DOHH2 (cell line): ENCODE results near the gene SLC49A4.

ENCODE experiments used
- H3F3A ChIP-seq: fragments of 200-600 bp; sonication (generic), shearing (Covaris generic); 2 replicates; pipeline ENCODE4 v1.6.0; 2016; ENCODE audit warnings: antibody characterized with exemption, mild to moderate bottlenecking; ENCODE audit not compliant: control insufficient read depth, insufficient read depth
- H3K27ac ChIP-seq: fragments of 200-600 bp; sonication (generic); 2 replicates; pipeline ENCODE4 v1.5.1; 2014; ENCODE audit warnings: low read depth, mild to moderate bottlenecking, low read length, moderate library complexity
- H3K27me3 ChIP-seq: fragments of 200-600 bp; sonication (generic); 2 replicates; pipeline ENCODE4 v1.6.1; 2014; ENCODE audit warnings: mild to moderate bottlenecking, low read length, mixed read lengths; ENCODE audit not compliant: control insufficient read depth
- H3K36me3 ChIP-seq: fragments of 200-600 bp; sonication (generic); 2 replicates; pipeline ENCODE4 v1.6.1; 2014; ENCODE audit warnings: mild to moderate bottlenecking, low read length, moderate library complexity, mixed read lengths; ENCODE audit not compliant: control insufficient read depth
- H3K4me1 ChIP-seq: fragments of 200-600 bp; sonication (generic); 2 replicates; pipeline ENCODE4 v1.6.1; 2014; ENCODE audit warnings: mild to moderate bottlenecking, low read length, mixed read lengths; ENCODE audit not compliant: control insufficient read depth
- H3K4me2 ChIP-seq: fragments of 200-600 bp; sonication (generic); 2 replicates; pipeline ENCODE4 v1.6.0; 2014; ENCODE audit warnings: mild to moderate bottlenecking, low read length, moderate library complexity
- H3K4me3 ChIP-seq: fragments of 200-600 bp; sonication (generic); 2 replicates; pipeline ENCODE4 v1.5.1; 2014; ENCODE audit warnings: mild to moderate bottlenecking, low read length, mixed read lengths
- H3K79me2 ChIP-seq: fragments of 200-600 bp; sonication (generic); 2 replicates; pipeline ENCODE4 v1.6.1; 2014; ENCODE audit warnings: mild to moderate bottlenecking, low read length, mixed read lengths; ENCODE audit not compliant: control insufficient read depth
- H3K9me2 ChIP-seq: fragments of 200-600 bp; sonication (generic); replicated peaks from 2 replicates; pipeline ENCODE4 v1.6.1; 2014; ENCODE audit warnings: mild to moderate bottlenecking, low read length, mixed read lengths; ENCODE audit not compliant: control insufficient read depth
- H3K9me3 ChIP-seq: fragments of 200-600 bp; sonication (generic); 2 replicates; pipeline ENCODE4 v1.6.1; 2014; ENCODE audit warnings: antibody characterized with exemption, low read length, mixed read lengths; ENCODE audit not compliant: control insufficient read depth, insufficient read depth
- H4K20me1 ChIP-seq: fragments of 200-600 bp; sonication (generic); 2 replicates; pipeline ENCODE4 v1.6.0; 2014; ENCODE audit warnings: low read depth, mild to moderate bottlenecking, antibody characterized with exemption, low read length, moderate library complexity; ENCODE audit not compliant: control insufficient read depth, insufficient read depth
- EZH2phosphoT487 ChIP-seq: fragments of 200-600 bp; sonication (generic); IDR thresholded peaks from 2 replicates; pipeline ENCODE4 v1.6.1; 2017; ENCODE audit warnings: borderline replicate concordance, mild to moderate bottlenecking, antibody characterized with exemption, low read length, moderate library complexity, mixed read lengths
- TF ChIP-seq, protein P1 (sequence below): fragments of 200-600 bp; sonication (generic); IDR thresholded peaks from one replicate; pipeline ENCODE4 v1.5.1; 2014; ENCODE audit warnings: antibody characterized with exemption, mild to moderate bottlenecking, low read depth, low read length; ENCODE audit not compliant: poor library complexity, severe bottlenecking

The SLC49A4 gene

DNA sequence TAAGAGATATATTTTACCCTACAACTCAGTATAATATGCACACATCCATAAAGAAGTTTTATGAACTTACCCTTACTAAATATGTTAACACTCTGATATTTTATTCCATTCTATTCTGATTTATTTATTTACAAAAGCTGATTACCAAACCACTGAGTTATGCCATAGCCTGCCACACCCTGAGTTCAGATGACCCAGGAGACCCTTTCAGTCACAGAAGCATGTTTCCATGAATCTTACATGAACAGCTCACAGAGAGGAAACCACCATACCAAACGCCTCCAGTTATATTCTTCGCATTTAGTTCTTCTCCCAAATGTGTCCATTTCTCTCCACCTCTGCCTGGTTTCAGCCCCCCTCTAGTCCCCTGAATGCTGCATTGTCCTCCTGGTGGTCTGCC is 129.2 kb downstream of the SLC49A4 start:
- Histone ChIP-seq H3K4me3 (no peak overlapping the region), H3K9me3 (no peaks in the 10 kb centered on the region), H3K27me3 (peaks cover 33% of the 10 kb centered on the region), H3K9me2 (no peaks in the 10 kb centered on the region), H4K20me1 (no peaks in the 10 kb centered on the region), H3K4me2 (no peak overlapping the region), H3K79me2 (no peaks in the 10 kb centered on the region), H3K36me3 (no peaks in the 10 kb centered on the region), H3F3A (no peaks in the 10 kb centered on the region), H3K27ac (no peak overlapping the region), H3K4me1 (peaks cover 6% of the 10 kb centered on the region; the same call in 1 of the 2 replicates)
- TF ChIP-seq EZH2phosphoT487, result no peak
- TF ChIP-seq, protein P1, sequence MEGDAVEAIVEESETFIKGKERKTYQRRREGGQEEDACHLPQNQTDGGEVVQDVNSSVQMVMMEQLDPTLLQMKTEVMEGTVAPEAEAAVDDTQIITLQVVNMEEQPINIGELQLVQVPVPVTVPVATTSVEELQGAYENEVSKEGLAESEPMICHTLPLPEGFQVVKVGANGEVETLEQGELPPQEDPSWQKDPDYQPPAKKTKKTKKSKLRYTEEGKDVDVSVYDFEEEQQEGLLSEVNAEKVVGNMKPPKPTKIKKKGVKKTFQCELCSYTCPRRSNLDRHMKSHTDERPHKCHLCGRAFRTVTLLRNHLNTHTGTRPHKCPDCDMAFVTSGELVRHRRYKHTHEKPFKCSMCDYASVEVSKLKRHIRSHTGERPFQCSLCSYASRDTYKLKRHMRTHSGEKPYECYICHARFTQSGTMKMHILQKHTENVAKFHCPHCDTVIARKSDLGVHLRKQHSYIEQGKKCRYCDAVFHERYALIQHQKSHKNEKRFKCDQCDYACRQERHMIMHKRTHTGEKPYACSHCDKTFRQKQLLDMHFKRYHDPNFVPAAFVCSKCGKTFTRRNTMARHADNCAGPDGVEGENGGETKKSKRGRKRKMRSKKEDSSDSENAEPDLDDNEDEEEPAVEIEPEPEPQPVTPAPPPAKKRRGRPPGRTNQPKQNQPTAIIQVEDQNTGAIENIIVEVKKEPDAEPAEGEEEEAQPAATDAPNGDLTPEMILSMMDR, result no peak

DNA sequence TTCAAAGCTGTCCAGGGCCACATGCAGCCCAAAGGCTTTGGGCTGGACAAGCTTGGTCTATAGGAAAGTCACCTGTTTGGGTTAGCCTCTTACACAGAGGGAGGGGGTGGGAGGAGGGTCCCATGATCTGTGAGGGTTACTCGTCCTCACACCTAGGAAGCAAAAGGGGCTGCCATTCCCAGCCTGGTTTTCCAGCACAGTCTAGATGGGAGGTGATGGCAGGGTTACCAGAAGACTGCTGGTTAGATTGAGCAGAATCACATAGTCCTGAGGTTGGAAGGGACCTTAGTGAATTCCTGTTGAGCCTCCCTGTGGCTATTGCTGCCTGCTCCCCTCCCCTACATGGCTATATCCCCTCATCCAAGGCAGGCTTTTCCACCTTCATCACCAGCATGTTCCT is 130.9 kb downstream of the SLC49A4 start:
- H3K9me2 ChIP-seq, result no peaks in the 10 kb centered on the region
- no peaks in the 10 kb centered on the region for H3K36me3 ChIP-seq
- no peak overlapping the region for H3K27ac ChIP-seq
- peaks cover 6% of the 10 kb centered on the region; the same call in 1 of the 2 replicates for H3K4me1 ChIP-seq
- TF ChIP-seq, protein P1, result no peak
- no peak for TF ChIP-seq EZH2phosphoT487
- H3K4me2 ChIP-seq, result no peak overlapping the region
- H3K4me3 ChIP-seq, result no peak overlapping the region
- H3K9me3 ChIP-seq, result no peaks in the 10 kb centered on the region
- no peaks in the 10 kb centered on the region for H3F3A ChIP-seq
- no peaks in the 10 kb centered on the region for H4K20me1 ChIP-seq
- no peaks in the 10 kb centered on the region for H3K79me2 ChIP-seq
- H3K27me3 ChIP-seq, result peaks cover 30% of the 10 kb centered on the region

DNA sequence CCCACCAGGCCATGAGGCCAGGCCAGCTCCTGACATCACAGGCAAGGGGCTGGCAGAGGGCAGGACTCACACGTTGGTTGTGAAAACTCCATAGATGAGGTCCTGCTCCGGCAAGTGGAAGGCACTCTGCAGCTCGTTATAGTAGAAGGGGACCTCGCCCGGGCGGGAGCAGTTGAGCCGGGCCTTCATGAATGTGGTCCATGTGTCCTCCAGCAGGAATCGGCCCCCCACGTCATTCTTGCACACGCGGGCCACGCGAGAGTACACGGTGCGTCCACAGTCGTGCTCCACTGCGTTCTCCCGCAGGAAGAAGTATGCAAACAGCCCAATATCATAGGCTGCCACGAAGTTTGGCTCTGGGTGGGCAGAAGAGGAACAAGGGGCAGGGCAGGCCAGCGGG is 131.5 kb downstream of the SLC49A4 start:
- H3K27ac ChIP-seq, result no peak overlapping the region

More for the DNA sequence above, 131.5 kb downstream of the SLC49A4 start:
- no peaks in the 10 kb centered on the region for H3K9me3 ChIP-seq
- H3K9me2 ChIP-seq, result no peaks in the 10 kb centered on the region
- no peaks in the 10 kb centered on the region for H3K79me2 ChIP-seq
- H3K27me3 ChIP-seq, result peaks cover 28% of the 10 kb centered on the region
- H3K4me2 ChIP-seq, result no peak overlapping the region
- H3K4me3 ChIP-seq, result no peak overlapping the region
- H3K4me1 ChIP-seq, result peaks cover 6% of the 10 kb centered on the region; the same call in 1 of the 2 replicates
- no peak for TF ChIP-seq EZH2phosphoT487
- TF ChIP-seq, protein P1, result no peak
- no peaks in the 10 kb centered on the region for H3F3A ChIP-seq
- no peaks in the 10 kb centered on the region for H4K20me1 ChIP-seq
- H3K36me3 ChIP-seq, result no peaks in the 10 kb centered on the region
